OCI-LY1 (cell line): Measurements from ENCODE around the gene NR6A1.

Experiments used
- H2AFZ ChIP-seq: fragments of 200-600 bp; sonication (generic), shearing (Covaris generic); 2 replicates; pipeline ENCODE4 v1.6.0; 2014; ENCODE audit warnings: antibody characterized with exemption, mild to moderate bottlenecking, low read length
- H3F3A ChIP-seq: fragments of 200-600 bp; sonication (generic), shearing (Covaris generic); 2 replicates; pipeline ENCODE4 v1.6.0; 2014; ENCODE audit warnings: mild to moderate bottlenecking, antibody characterized with exemption, low read length, moderate library complexity; ENCODE audit not compliant: insufficient read depth
- H3K27ac ChIP-seq: fragments of 200-600 bp; sonication (generic); 2 replicates; pipeline ENCODE4 v1.5.1; 2014; ENCODE audit warnings: low read length, mixed run types, mild to moderate bottlenecking, low read depth; ENCODE audit not compliant: poor library complexity, severe bottlenecking
- H3K27me3 ChIP-seq: fragments of 200-600 bp; sonication (generic); 2 replicates; pipeline ENCODE4 v1.6.0; 2014; ENCODE audit warnings: antibody characterized with exemption, mild to moderate bottlenecking, low read length, moderate library complexity; ENCODE audit not compliant: insufficient read depth
- H3K36me3 ChIP-seq: fragments of 200-600 bp; sonication (generic); 2 replicates; pipeline ENCODE4 v1.6.1; 2014; ENCODE audit warnings: mild to moderate bottlenecking, antibody characterized with exemption, low read length, moderate library complexity, mixed read lengths; ENCODE audit not compliant: insufficient read depth
- H3K4me1 ChIP-seq: fragments of 200-600 bp; sonication (generic); 2 replicates; pipeline ENCODE4 v1.5.1; 2014; ENCODE audit warnings: mild to moderate bottlenecking, low read length, moderate library complexity; ENCODE audit not compliant: insufficient read depth, severe bottlenecking
- H3K4me2 ChIP-seq: fragments of 200-600 bp; sonication (generic), shearing (Covaris generic); 2 replicates; pipeline ENCODE4 v1.6.1; 2014; ENCODE audit warnings: low read length
- H3K4me3 ChIP-seq: fragments of 200-600 bp; sonication (generic); 2 replicates; pipeline ENCODE4 v1.5.1; 2014; ENCODE audit warnings: low read length, low read depth, mild to moderate bottlenecking, mixed read lengths; ENCODE audit not compliant: poor library complexity, severe bottlenecking
- H3K79me2 ChIP-seq: fragments of 200-600 bp; shearing (Covaris generic); 2 replicates; pipeline ENCODE4 v1.6.1; 2016; ENCODE audit warnings: mixed run types, low read length, mixed read lengths; ENCODE audit not compliant: insufficient read depth
- H3K9ac ChIP-seq: fragments of 200-600 bp; sonication (generic), shearing (Covaris generic); 2 replicates; pipeline ENCODE4 v1.6.1; 2014; ENCODE audit warnings: mild to moderate bottlenecking, low read length, mixed read lengths
- H3K9me2 ChIP-seq: fragments of 200-600 bp; sonication (generic), shearing (Covaris generic); 2 replicates; pipeline ENCODE4 v1.6.1; 2014; ENCODE audit warnings: low read depth, mild to moderate bottlenecking, low read length, mixed read lengths
- H3K9me3 ChIP-seq: fragments of 200-600 bp; shearing (Covaris generic); 2 replicates; pipeline ENCODE4 v1.6.1; 2014; ENCODE audit warnings: low read length, mixed read lengths
- H4K20me1 ChIP-seq: fragments of 200-600 bp; sonication (generic), shearing (Covaris generic); 2 replicates; pipeline ENCODE4 v1.6.0; 2016; ENCODE audit warnings: mild to moderate bottlenecking, low read length; ENCODE audit not compliant: insufficient read depth
- CTCF ChIP-seq: fragments of 200-600 bp; sonication (generic), shearing (Covaris generic); IDR thresholded peaks from 2 replicates; pipeline ENCODE4 v1.5.1; 2017; ENCODE audit warnings: mild to moderate bottlenecking, antibody characterized with exemption, low read length, moderate library complexity, mixed read lengths
- EZH2 ChIP-seq: fragments of 200-600 bp; sonication (generic), shearing (Covaris generic); IDR thresholded peaks from 2 replicates; pipeline ENCODE4 v1.8.0; 2017; ENCODE audit warnings: borderline replicate concordance, mixed run types, mild to moderate bottlenecking, antibody characterized with exemption, low read length, moderate library complexity, mixed read lengths

Gene NR6A1

GRCh38 chr9:124813041-124813440, 41.9 kb upstream of the NR6A1 start:
- no peak overlapping the region for H2AFZ ChIP-seq
- H3K4me3 ChIP-seq, result no peak overlapping the region
- H3K4me2 ChIP-seq, result no peak overlapping the region
- H3K9ac ChIP-seq, result no peak overlapping the region
- H3K9me3 ChIP-seq, result no peaks in the 10 kb centered on the region
- no peaks in the 10 kb centered on the region for H4K20me1 ChIP-seq
- H3K79me2 ChIP-seq, result no peaks in the 10 kb centered on the region
- H3K9me2 ChIP-seq, result no peaks in the 10 kb centered on the region
- no peak for TF ChIP-seq EZH2
- TF ChIP-seq CTCF, result no peak
- H3K36me3 ChIP-seq, result 0 out of 2 replicates have a peak, but pooled peaks cover 3% of the 10 kb centered on the region
- H3F3A ChIP-seq, result no peaks in the 10 kb centered on the region
- H3K4me1 ChIP-seq, result peaks cover under 1% of the 10 kb centered on the region
- no peaks in the 10 kb centered on the region for H3K27me3 ChIP-seq
- H3K27ac ChIP-seq, result no peak overlapping the region

- Histone ChIP-seq H3K4me2 (no peak overlapping the region), H3F3A (no peaks in the 10 kb centered on the region), H3K79me2 (no peaks in the 10 kb centered on the region), H2AFZ (no peak overlapping the region), H3K9ac (no peak overlapping the region), H4K20me1 (no peaks in the 10 kb centered on the region), H3K36me3 (0 out of 2 replicates have a peak, but pooled peaks cover 3% of the 10 kb centered on the region), H3K4me1 (no peaks in the 10 kb centered on the region), H3K27me3 (no peaks in the 10 kb centered on the region), H3K4me3 (no peak overlapping the region), H3K9me3 (no peaks in the 10 kb centered on the region), H3K9me2 (no peaks in the 10 kb centered on the region), H3K27ac (no peak overlapping the region)
- no peak for TF ChIP-seq CTCF
- TF ChIP-seq EZH2, result no peak
Observed at GRCh38 chr9:124812441-124812876, 41.3 kb upstream of the NR6A1 start.

GRCh38 chr9:124810663-124811355, 39.7 kb upstream of the NR6A1 start:
- no peak overlapping the region for H3K4me3 ChIP-seq
- H3K27ac ChIP-seq, result no peak overlapping the region
- H2AFZ ChIP-seq, result no peak overlapping the region

More at GRCh38 chr9:124810663-124811355, 39.7 kb upstream of the NR6A1 start:
- Histone ChIP-seq H3K9me3 (no peaks in the 10 kb centered on the region), H3K36me3 (0 out of 2 replicates have a peak, but pooled peaks cover 3% of the 10 kb centered on the region), H3F3A (no peaks in the 10 kb centered on the region), H3K27me3 (no peaks in the 10 kb centered on the region), H3K4me1 (no peaks in the 10 kb centered on the region), H3K79me2 (no peaks in the 10 kb centered on the region), H3K9ac (no peak overlapping the region), H4K20me1 (no peaks in the 10 kb centered on the region), H3K9me2 (no peaks in the 10 kb centered on the region), H3K4me2 (no peak overlapping the region)
- TF ChIP-seq CTCF (no peak), EZH2 (no peak)
